DND-41 (cell line): ENCODE results near the gene PNPLA6.

Source experiments
- ATAC-seq: fragments of 200-7000 bp; cut with Tn5 transposase; 3 replicates; pipeline ENCODE4 v1.9.1; 2021; ENCODE audit warnings: low read depth; ENCODE audit not compliant: insufficient read depth
- DNase-seq: peaks from one replicate; pipeline ENCODE4 v3.0.0-alpha.2; 2020
- H2AFZ ChIP-seq: 2 replicates; pipeline ENCODE4 v1.6.0; 2012; ENCODE audit warnings: low read depth, low read length
- H3K27ac ChIP-seq: 2 replicates; pipeline ENCODE4 v1.5.1; 2012; ENCODE audit warnings: low read length, inconsistent platforms
- H3K27me3 ChIP-seq: fragments of 200-600 bp; sonication (generic); 2 replicates; pipeline ENCODE4 v1.6.0; 2012; ENCODE audit warnings: low read length, mild to moderate bottlenecking, inconsistent platforms; ENCODE audit not compliant: insufficient read depth, poor library complexity
- H3K36me3 ChIP-seq: 2 replicates; pipeline ENCODE4 v1.5.1; 2012; ENCODE audit warnings: low read length, inconsistent platforms; ENCODE audit not compliant: insufficient read depth
- H3K4me1 ChIP-seq: 2 replicates; pipeline ENCODE4 v1.5.1; 2012; ENCODE audit warnings: mild to moderate bottlenecking, low read length; ENCODE audit not compliant: insufficient read depth
- H3K4me2 ChIP-seq: 2 replicates; pipeline ENCODE4 v1.6.0; 2012; ENCODE audit warnings: mild to moderate bottlenecking, moderate library complexity, low read length, inconsistent platforms; ENCODE audit not compliant: insufficient read depth
- H3K4me3 ChIP-seq, 2 experiments: fragments of 200-600 bp in 1 of 2; shearing (Covaris generic) in 1 of 2; 2 replicates each; pipeline ENCODE4 v1.5.1; 2012 to 2016; ENCODE audit warnings: inconsistent platforms in 2 of 2, low read length in 2 of 2, mild to moderate bottlenecking in 2 of 2, low read depth in 1 of 2, moderate library complexity in 1 of 2
- H3K79me2 ChIP-seq: 2 replicates; pipeline ENCODE4 v1.6.0; 2012; ENCODE audit warnings: low read length, inconsistent platforms; ENCODE audit not compliant: insufficient read depth
- H3K9ac ChIP-seq: 2 replicates; pipeline ENCODE4 v1.6.0; 2012; ENCODE audit warnings: low read depth, mild to moderate bottlenecking, inconsistent platforms, low read length, moderate library complexity
- H3K9me3 ChIP-seq: 2 replicates; pipeline ENCODE4 v1.5.1; 2012; ENCODE audit warnings: low read length, moderate library complexity, mild to moderate bottlenecking, inconsistent platforms; ENCODE audit not compliant: insufficient read depth, severe bottlenecking
- H4K20me1 ChIP-seq: 2 replicates; pipeline ENCODE4 v1.6.0; 2012; ENCODE audit warnings: low read length; ENCODE audit not compliant: insufficient read depth
- CTCF ChIP-seq: IDR thresholded peaks from 2 replicates; pipeline ENCODE4 v1.5.1; 2012; ENCODE audit warnings: borderline replicate concordance, low read length, moderate library complexity, mild to moderate bottlenecking; ENCODE audit not compliant: poor library complexity, severe bottlenecking; ENCODE audit errors: extremely low read depth
- EZH2 ChIP-seq: IDR thresholded peaks from 3 replicates; pipeline ENCODE4 v1.6.1; 2012; ENCODE audit warnings: borderline replicate concordance, low read depth, mild to moderate bottlenecking, moderate library complexity, low read length, inconsistent platforms; ENCODE audit not compliant: severe bottlenecking

PNPLA6 gene

GRCh38 chr19:7545300-7545699 lies 9.8 kb downstream of the PNPLA6 start:
- Histone ChIP-seq H3K9ac (no peak overlapping the region), H2AFZ (no peak overlapping the region), H3K4me2 (no peak overlapping the region), H4K20me1 (no peaks in the 10 kb centered on the region; the same call in 1 of the 2 replicates), H3K36me3 (peaks cover 33% of the 10 kb centered on the region), H3K9me3 (no peaks in the 10 kb centered on the region), H3K27me3 (no peaks in the 10 kb centered on the region), H3K79me2 (no peaks in the 10 kb centered on the region), H3K27ac (no peak overlapping the region), H3K4me3 (no peak overlapping the region), H3K4me1 (no peaks in the 10 kb centered on the region)
- TF ChIP-seq EZH2 = no peak
- no peak for ATAC-seq
- DNase-seq = no peak

DNA sequence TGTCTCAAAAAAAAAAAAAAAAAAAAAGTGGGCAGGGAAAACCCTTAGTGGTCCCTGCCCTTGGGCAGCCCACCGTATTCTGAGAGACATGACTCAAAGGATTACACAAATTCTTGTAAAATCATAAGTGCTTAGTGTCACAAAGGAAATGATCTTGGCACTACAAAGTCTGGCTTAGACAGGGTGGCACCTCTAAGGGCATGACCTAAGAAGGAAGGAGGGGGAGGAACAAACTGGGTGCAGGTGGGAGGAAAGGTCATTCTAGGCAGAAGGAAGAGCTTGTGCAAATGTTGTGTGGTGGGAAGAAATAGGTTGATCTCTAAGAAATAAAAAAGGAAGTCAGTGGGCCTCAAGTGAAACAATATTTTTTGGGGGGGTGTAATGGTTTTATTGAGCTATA lies 10.4 kb downstream of the PNPLA6 start:
- Histone ChIP-seq H3K27ac (no peak overlapping the region), H2AFZ (no peak overlapping the region), H3K4me1 (no peaks in the 10 kb centered on the region), H3K9me3 (no peaks in the 10 kb centered on the region), H3K79me2 (no peaks in the 10 kb centered on the region), H3K27me3 (no peaks in the 10 kb centered on the region), H3K36me3 (peaks cover 33% of the 10 kb centered on the region), H4K20me1 (no peaks in the 10 kb centered on the region; the same call in 1 of the 2 replicates), H3K4me3 (no peak overlapping the region), H3K9ac (no peak overlapping the region), H3K4me2 (no peak overlapping the region)
- no peak for TF ChIP-seq EZH2
- TF ChIP-seq CTCF = no peak
- DNase-seq = no peak
- ATAC-seq = no peak

- peaks cover 28% of the 10 kb centered on the region for H3K36me3 ChIP-seq
These were observed 11.6 kb downstream of the PNPLA6 start for GRCh38 chr19:7547159-7547558.

More at GRCh38 chr19:7547159-7547558, 11.6 kb downstream of the PNPLA6 start:
- no peaks in the 10 kb centered on the region; the same call in 1 of the 2 replicates for H4K20me1 ChIP-seq
- H3K4me1 ChIP-seq = no peaks in the 10 kb centered on the region
- H3K79me2 ChIP-seq = no peaks in the 10 kb centered on the region
- H3K9me3 ChIP-seq = no peaks in the 10 kb centered on the region
- H3K4me3 ChIP-seq = no peak overlapping the region
- H2AFZ ChIP-seq = no peak overlapping the region
- H3K4me2 ChIP-seq = no peak overlapping the region
- H3K27me3 ChIP-seq = no peaks in the 10 kb centered on the region
- TF ChIP-seq EZH2 (no peak), CTCF (no peak)
- no peak overlapping the region for H3K9ac ChIP-seq
- DNase-seq = no peak
- H3K27ac ChIP-seq = no peak overlapping the region
- ATAC-seq = no peak
